ENCODE data around the gene ZFHX3.

- TF ChIP-seq EZH2 (IDR thresholded peaks at IDR 0.05; ENCODE audit: insufficient read depth, poor library complexity, severe bottlenecking) (no peak), EZH2phosphoT487 (IDR thresholded peaks at IDR 0.05; ENCODE audit: insufficient read depth, low read depth) (no peak)
These were observed 296.9 kb downstream of the ZFHX3 start for GRCh38 chr16:72751076-72751475.

All from GM23248 (cell line).